ENCODE measurements around the gene RMDN3. TPM values are rescaled to one million over a fixed set of nuclear protein-coding genes. Genes with fewer than 3 reads are reported as not detected.

RMDN3 gene
- total and polyA plus RNA-seq, 9 of the 15 experiments (the other 6 are each of a cell fraction or from before 2014, with no cell fraction given) = 8.1 to 38.2 (median 25.9) TPM

GRCh38 chr15:40762919-40763800, 8.1 kb upstream of the RMDN3 start (continued):
- TF ChIP-seq ZNF592 (IDR thresholded peaks at IDR 0.05) = peak; percentile 91
- TF ChIP-seq CUX1 (CRISPR knock-in tag; IDR thresholded peaks at IDR 0.05) = 0 out of 2 replicates have a peak, but pooled peaks have one; percentile 36
- no peak for TF ChIP-seq NUFIP1 (IDR thresholded peaks at IDR 0.05; ENCODE audit: partially characterized antibody)
- peak; percentile 82; the same call in 1 of the 2 replicates for TF ChIP-seq TFAP4 (CRISPR knock-in tag; IDR thresholded peaks at IDR 0.05; ENCODE audit: borderline replicate concordance)
- TF ChIP-seq BCL6 (CRISPR knock-in tag; IDR thresholded peaks at IDR 0.05) = no peak
- TF ChIP-seq CREB1 (IDR thresholded peaks at IDR 0.05) = peak; percentile 31; the same call in 1 of the 2 replicates
- TF ChIP-seq CREB1 (CRISPR knock-in tag; IDR thresholded peaks at IDR 0.05) = no peak
- TF ChIP-seq E2F4 (CRISPR knock-in tag; IDR thresholded peaks at IDR 0.05; ENCODE audit: low read depth) = 0 out of 2 replicates have a peak, but pooled peaks have one; percentile 25
- TF ChIP-seq NCOA2 (IDR thresholded peaks at IDR 0.05; ENCODE audit: partially characterized antibody in 2 of 2) = no peak
- peak; percentile 73 for TF ChIP-seq MYC (IDR thresholded peaks at IDR 0.05; ENCODE audit: low read depth, low read length)
- TF ChIP-seq MYC (CRISPR knock-in tag; IDR thresholded peaks at IDR 0.05; ENCODE audit: borderline replicate concordance, low read depth) = peak; percentile 79; the same call in 1 of the 2 replicates
- TF ChIP-seq ARID1B (IDR thresholded peaks at IDR 0.05) = 0 out of 2 replicates have a peak, but pooled peaks have one; percentile 26

Data from K562 (cell line).